DOHH2 (cell line): Measurements from ENCODE around the gene JAK3.
"Not testable (repeated sequence)": the region's sequence is repeated elsewhere in the genome, so short reads cannot be mapped to it uniquely, and the experiment has no call there.

Experiments used
- CTCF ChIP-seq: fragments of 200-600 bp; sonication (generic); IDR thresholded peaks from one replicate; pipeline ENCODE4 v1.5.1; 2014; ENCODE audit warnings: antibody characterized with exemption, mild to moderate bottlenecking, low read depth, low read length; ENCODE audit not compliant: poor library complexity, severe bottlenecking
- EZH2phosphoT487 ChIP-seq: fragments of 200-600 bp; sonication (generic); IDR thresholded peaks from 2 replicates; pipeline ENCODE4 v1.6.1; 2017; ENCODE audit warnings: borderline replicate concordance, mild to moderate bottlenecking, antibody characterized with exemption, low read length, moderate library complexity, mixed read lengths

- TF ChIP-seq CTCF, EZH2phosphoT487: not testable (repeated sequence)
These were observed 64.1 kb downstream of the JAK3 start for GRCh38 chr19:17783721-17784120.
